Hypothalamus (tissue), 51 donors: ENCODE measurements around the gene MIB2.
"Not testable (repeated sequence)": the region's sequence is repeated elsewhere in the genome, so short reads cannot be mapped to it uniquely, and the experiment has no call there.

ENCODE experiments used
- DNase-seq, 51 donors: peaks; one replicate each; lab custom pipeline; 2025; lab: John Stamatoyannopoulos, UW

MIB2 gene

GRCh38 chr1:1640711-1641461, 25.6 kb downstream of the MIB2 start:
- DNase-seq: not testable (repeated sequence)

GRCh38 chr1:1646326-1646725, 31.0 kb downstream of the MIB2 start:
- DNase-seq: not testable (repeated sequence)

GRCh38 chr1:1647567-1648241, 32.4 kb downstream of the MIB2 start:
- not testable (repeated sequence) for DNase-seq

DNA sequence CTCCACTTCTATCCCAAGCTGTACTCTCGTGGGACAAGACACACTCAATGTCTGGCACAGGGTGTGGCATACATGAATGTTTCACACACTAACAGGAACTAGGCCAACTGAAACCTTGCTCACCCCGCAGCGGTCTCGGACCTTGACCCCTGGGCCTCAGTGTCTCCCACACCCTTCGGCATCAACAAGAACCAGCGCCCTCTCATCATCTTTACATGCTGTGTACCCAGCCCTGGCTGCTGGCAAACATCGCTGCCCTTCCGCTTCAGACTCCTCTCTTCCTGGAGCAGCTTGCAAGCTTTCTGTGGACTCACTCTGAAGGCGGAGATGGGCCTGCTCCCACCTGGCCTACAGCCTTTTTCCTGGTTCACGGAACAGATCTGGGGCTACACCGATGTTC, 33.0 kb downstream of the MIB2 start:
- not testable (repeated sequence) for DNase-seq

DNA sequence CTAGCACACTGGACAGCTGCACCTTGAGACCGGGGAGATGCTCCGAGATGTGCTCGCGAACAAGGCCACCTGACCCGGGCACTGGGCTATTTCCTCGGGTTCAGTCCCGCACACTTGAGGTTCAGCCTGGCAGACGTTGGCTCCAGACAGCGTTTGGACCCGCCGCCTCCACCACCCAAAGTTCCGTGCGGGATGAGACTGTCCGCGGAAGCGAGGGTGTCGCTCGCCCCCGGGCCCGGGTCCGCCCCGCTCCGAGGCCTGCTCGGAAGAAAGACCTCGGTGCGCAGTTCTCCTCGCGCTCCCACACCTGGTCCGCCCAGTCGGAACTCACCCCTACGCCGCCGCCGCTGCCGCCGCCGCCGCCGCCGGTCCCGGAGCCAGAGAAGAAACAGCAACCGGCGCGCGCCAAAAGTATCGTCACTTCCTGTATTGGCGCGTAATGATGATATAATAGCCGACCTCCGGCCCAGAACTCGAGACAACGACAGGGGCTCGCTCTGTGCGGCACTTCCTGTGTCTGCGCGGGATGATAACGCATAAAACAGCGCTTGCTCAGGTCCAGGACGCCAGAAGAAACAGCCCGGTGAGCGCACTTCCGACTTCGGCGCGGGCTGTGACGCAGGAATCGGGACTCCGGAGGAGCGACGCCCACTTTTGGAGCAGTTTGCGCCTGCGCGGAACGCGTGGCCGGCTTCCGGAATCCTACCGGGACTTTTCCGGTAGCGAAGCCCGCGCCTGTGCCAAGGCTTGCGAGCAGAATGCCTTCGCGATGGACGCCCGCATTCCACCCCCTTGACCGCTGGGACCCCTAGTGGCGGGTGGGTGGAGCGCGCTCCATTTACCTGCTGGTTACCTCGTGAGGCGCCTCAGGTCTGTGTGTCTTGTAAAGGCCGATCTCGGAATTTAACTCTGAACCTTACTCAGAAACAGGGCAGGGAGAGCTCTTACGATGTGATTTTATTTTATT, 43.6 kb downstream of the MIB2 start, which contains the start of gene CDK11B:
CDK11B (minus strand) TSS at position 422 of the 967 bp plus-strand sequence. CDS start 1,519 bp downstream, outside the sequence.
- peak; percentile 55 to 95 (median 86) for DNase-seq

GRCh38 chr1:1662392-1662791, 47.1 kb downstream of the MIB2 start:
- not testable (repeated sequence) for DNase-seq

DNA sequence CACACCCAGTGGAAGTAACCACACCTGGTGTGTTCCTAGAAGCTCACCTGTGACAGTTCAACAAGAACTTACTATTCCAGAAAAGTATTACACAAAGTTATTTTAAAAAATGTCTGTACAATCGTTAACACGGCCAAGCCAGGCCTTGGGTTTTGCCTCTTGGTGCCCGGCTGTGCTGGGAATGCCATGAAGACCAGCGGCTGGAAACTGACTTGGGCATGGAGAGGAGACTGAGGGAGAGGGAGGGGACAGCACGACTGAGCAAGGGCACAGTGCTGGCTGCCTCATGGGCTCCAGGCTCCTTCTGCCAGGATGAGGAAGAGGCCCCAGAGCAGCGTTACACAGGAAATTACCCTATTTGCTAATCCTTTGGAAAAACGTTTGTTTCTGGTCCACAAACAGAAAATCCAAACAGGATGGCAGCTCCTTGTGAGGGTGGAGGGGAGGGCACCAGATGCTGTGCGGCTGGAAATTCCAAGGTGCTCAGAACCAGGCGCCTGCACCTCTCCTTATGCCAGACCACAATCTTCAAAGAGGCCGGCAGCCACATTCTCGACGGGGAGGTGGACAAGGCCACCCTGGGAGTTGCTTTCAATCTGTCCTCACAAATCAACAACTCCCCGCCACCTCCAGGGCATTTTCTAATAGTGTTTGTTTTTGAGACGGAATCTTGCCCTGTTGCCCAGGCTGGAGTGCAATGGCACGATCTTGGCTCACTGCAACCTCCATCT, 47.7 kb downstream of the MIB2 start:
- DNase-seq: not testable (repeated sequence)

GRCh38 chr1:1664318-1664717, 49.0 kb downstream of the MIB2 start:
- DNase-seq: not testable (repeated sequence)

GRCh38 chr1:1664941-1665814, 49.9 kb downstream of the MIB2 start:
- DNase-seq: no peak

GRCh38 chr1:1665815-1666251, 50.5 kb downstream of the MIB2 start:
- no peak for DNase-seq

- no peak for DNase-seq
These were observed 51.2 kb downstream of the MIB2 start for GRCh38 chr1:1666526-1666925.

DNA sequence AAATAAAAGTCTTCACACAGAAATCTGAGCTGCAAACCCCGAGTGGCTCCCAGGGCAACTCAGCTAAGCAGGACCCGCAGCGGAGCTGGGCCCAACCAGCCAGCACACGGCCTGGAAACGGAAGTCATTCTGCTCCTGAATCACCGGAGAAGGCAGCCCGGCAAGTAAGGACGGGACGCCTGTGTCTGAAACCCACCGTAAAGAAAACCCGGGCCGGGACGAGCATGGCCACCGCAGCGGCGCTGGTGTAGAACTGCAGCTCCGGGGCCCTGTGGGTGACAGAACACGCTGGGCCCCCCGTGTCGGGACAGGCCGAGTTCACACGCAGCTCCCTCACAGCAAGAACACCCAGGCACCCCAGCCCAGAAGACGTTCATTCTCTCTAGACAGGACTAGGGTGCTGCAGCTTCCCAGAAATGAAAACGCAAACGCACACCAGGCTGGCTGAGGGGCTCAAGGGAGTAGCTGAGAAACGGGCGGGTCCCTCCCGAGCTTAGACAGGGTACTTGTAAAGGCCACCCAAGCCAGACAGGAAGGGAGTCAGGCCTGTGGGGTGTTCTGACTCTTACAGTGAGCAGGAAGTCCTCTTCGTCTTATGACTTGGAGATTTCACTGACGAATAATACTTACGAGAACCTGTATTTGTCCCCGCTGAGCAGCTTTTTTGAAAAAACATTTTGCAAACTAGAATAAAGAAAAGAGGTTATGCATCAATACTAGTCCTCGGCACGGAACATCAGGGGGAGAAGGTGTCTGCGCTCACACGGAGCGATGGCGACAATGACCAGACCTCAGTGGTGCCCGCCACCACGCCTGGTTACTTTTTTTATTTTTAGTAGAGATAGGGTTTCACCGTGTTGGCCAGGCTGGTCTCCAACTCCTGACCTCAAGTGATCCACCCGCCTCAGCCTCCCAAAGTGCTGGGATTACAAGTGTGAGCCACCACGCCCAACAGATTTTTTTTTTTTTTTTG, 54.5 kb downstream of the MIB2 start:
- no peak for DNase-seq

DNA sequence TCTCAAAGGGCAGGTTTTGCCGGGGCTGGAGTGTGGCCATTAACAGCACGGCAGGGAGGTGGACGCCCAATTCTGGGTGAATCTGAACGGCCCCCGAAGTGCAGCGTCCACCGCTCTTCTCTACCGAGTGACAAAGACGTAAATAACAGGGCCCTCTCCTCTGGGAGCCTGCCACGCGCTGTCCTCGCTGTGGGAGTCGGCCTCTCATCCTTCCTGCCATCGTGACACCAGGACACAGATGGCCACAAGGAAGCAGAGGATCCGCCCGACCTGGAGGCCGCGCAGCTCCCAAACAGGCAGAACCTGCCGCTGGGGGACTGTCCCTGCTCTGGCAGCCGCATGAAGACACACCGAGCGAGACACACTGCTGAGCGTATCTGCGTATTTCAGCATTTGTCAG, 55.6 kb downstream of the MIB2 start:
- no peak for DNase-seq

GRCh38 chr1:1671365-1672119, 56.2 kb downstream of the MIB2 start:
- DNase-seq: no peak

- DNase-seq: no peak
These were observed 57.1 kb downstream of the MIB2 start for GRCh38 chr1:1672181-1672965.

DNA sequence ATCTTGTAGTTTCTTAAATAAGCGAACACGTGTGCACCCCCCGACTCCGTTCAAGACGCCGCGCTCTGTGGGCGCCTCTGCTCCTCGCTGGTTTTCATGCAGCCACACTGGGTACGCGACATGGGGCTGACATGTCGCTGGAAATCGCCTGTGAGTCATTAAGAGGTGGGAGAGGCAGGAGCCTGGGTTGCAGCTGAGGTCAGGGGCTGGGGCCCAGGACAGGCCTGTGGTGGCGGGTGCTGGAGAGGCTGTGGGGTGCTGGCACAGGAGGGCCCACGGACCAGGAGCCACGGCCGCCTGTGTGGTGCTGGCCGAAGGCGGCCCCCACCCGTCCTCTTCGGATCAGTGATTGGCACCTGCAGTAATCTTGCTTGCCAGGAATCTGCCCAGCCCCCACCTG, 59.5 kb downstream of the MIB2 start:
- DNase-seq: not testable (repeated sequence)
